SK-N-SH treated with all-trans-retinoic acid at 6 μM for 48 hours (cell line): ENCODE results near the gene KRTAP10-7.
"Not testable (repeated sequence)": the region's sequence is repeated elsewhere in the genome, so short reads cannot be mapped to it uniquely, and the experiment has no call there.

Source experiments
- ARNTL ChIP-seq: fragments of 450-650 bp; formaldehyde crosslinking; IDR thresholded peaks from 2 replicates; pipeline ENCODE4 v1.5.0; 2020; ENCODE audit warnings: low read depth, mild to moderate bottlenecking, moderate library complexity, borderline replicate concordance
- ESRRG ChIP-seq: fragments of 250-450 bp; sonication (Bioruptor Pico); IDR thresholded peaks from 2 replicates; pipeline ENCODE4 v1.6.1; 2021; ENCODE audit warnings: mild to moderate bottlenecking
- GLIS3 ChIP-seq: fragments of 250-450 bp; sonication (Bioruptor Pico); IDR thresholded peaks from 2 replicates; pipeline ENCODE4 v1.5.0; 2020; ENCODE audit warnings: mild to moderate bottlenecking, moderate library complexity
- PPARA ChIP-seq: fragments of 250-450 bp; sonication (Bioruptor Pico); IDR thresholded peaks from 2 replicates; pipeline ENCODE4 v1.5.0; 2020; ENCODE audit warnings: mild to moderate bottlenecking, borderline replicate concordance
- RARB ChIP-seq: fragments of 250-450 bp; sonication (Bioruptor Pico); IDR thresholded peaks from 2 replicates; pipeline ENCODE4 v1.8.0; 2021; ENCODE audit warnings: mild to moderate bottlenecking, moderate library complexity
- SNAI2 ChIP-seq: fragments of 250-450 bp; sonication (Bioruptor Pico); IDR thresholded peaks from 2 replicates; pipeline ENCODE4 v1.5.0; 2020; ENCODE audit warnings: mild to moderate bottlenecking, moderate library complexity
- ZFP3 ChIP-seq: fragments of 250-450 bp; sonication (Bioruptor Pico); IDR thresholded peaks from 2 replicates; pipeline ENCODE4 v1.5.0; 2020; ENCODE audit warnings: mild to moderate bottlenecking, moderate library complexity
- ZNF565 ChIP-seq: fragments of 450-650 bp; formaldehyde crosslinking; conservative IDR thresholded peaks from 2 replicates; pipeline ENCODE4 v1.5.0; 2020; ENCODE audit warnings: low read depth, mild to moderate bottlenecking, moderate library complexity
- TF ChIP-seq, protein P1 (sequence below): fragments of 250-450 bp; sonication (Bioruptor Pico); IDR thresholded peaks from 2 replicates; pipeline ENCODE4 v1.8.0; 2020; ENCODE audit warnings: mild to moderate bottlenecking, moderate library complexity, borderline replicate concordance
- TF ChIP-seq, protein P2 (sequence below): fragments of 250-450 bp; sonication (Bioruptor Pico); IDR thresholded peaks from 2 replicates; pipeline ENCODE4 v1.5.0; 2020; ENCODE audit warnings: mild to moderate bottlenecking, moderate library complexity
- TF ChIP-seq, protein P3 (sequence below): fragments of 250-450 bp; sonication (Bioruptor Pico); IDR thresholded peaks from 2 replicates; pipeline ENCODE4 v1.5.1; 2020; ENCODE audit warnings: low read depth, mild to moderate bottlenecking, moderate library complexity

DNA sequence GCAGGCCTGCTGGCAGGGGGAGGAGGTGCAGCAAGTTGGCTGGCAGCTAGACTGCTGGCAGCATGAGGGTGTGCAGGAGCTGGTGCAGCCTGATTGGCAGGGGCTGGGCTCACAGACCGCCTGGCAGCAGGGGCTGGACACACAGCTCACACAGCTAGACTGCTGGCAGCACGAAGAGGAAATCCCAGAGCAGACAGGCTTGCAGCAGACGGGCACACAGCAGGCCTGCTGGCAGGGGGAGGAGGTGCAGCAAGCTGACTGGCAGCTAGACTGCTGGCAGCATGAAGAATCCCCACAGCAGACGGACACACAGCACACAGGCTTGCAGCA lies 8.6 kb upstream of the KRTAP10-7 start:
- TF ChIP-seq PPARA (CRISPR knock-in tag); GLIS3; SNAI2 (CRISPR knock-in tag); ARNTL; RARB (CRISPR knock-in tag); ZNF565 (CRISPR knock-in tag); ESRRG (CRISPR knock-in tag); ZFP3 (CRISPR knock-in tag): not testable (repeated sequence)
- TF ChIP-seq, protein P1, sequence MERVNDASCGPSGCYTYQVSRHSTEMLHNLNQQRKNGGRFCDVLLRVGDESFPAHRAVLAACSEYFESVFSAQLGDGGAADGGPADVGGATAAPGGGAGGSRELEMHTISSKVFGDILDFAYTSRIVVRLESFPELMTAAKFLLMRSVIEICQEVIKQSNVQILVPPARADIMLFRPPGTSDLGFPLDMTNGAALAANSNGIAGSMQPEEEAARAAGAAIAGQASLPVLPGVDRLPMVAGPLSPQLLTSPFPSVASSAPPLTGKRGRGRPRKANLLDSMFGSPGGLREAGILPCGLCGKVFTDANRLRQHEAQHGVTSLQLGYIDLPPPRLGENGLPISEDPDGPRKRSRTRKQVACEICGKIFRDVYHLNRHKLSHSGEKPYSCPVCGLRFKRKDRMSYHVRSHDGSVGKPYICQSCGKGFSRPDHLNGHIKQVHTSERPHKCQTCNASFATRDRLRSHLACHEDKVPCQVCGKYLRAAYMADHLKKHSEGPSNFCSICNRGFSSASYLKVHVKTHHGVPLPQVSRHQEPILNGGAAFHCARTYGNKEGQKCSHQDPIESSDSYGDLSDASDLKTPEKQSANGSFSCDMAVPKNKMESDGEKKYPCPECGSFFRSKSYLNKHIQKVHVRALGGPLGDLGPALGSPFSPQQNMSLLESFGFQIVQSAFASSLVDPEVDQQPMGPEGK (CRISPR knock-in tag): not testable (repeated sequence)
- TF ChIP-seq, protein P2, sequence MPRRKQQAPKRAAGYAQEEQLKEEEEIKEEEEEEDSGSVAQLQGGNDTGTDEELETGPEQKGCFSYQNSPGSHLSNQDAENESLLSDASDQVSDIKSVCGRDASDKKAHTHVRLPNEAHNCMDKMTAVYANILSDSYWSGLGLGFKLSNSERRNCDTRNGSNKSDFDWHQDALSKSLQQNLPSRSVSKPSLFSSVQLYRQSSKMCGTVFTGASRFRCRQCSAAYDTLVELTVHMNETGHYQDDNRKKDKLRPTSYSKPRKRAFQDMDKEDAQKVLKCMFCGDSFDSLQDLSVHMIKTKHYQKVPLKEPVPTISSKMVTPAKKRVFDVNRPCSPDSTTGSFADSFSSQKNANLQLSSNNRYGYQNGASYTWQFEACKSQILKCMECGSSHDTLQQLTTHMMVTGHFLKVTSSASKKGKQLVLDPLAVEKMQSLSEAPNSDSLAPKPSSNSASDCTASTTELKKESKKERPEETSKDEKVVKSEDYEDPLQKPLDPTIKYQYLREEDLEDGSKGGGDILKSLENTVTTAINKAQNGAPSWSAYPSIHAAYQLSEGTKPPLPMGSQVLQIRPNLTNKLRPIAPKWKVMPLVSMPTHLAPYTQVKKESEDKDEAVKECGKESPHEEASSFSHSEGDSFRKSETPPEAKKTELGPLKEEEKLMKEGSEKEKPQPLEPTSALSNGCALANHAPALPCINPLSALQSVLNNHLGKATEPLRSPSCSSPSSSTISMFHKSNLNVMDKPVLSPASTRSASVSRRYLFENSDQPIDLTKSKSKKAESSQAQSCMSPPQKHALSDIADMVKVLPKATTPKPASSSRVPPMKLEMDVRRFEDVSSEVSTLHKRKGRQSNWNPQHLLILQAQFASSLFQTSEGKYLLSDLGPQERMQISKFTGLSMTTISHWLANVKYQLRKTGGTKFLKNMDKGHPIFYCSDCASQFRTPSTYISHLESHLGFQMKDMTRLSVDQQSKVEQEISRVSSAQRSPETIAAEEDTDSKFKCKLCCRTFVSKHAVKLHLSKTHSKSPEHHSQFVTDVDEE (CRISPR knock-in tag): not testable (repeated sequence)
- TF ChIP-seq, protein P3, sequence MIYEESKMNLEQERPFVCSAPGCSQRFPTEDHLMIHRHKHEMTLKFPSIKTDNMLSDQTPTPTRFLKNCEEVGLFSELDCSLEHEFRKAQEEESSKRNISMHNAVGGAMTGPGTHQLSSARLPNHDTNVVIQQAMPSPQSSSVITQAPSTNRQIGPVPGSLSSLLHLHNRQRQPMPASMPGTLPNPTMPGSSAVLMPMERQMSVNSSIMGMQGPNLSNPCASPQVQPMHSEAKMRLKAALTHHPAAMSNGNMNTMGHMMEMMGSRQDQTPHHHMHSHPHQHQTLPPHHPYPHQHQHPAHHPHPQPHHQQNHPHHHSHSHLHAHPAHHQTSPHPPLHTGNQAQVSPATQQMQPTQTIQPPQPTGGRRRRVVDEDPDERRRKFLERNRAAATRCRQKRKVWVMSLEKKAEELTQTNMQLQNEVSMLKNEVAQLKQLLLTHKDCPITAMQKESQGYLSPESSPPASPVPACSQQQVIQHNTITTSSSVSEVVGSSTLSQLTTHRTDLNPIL (CRISPR knock-in tag): not testable (repeated sequence)
